A673 (cell line): ENCODE results near the gene MSL2. TPM values are rescaled to one million over a fixed set of nuclear protein-coding genes. Genes with fewer than 3 reads are reported as not detected.

Experiments used
- BruUV-seq: library from RNA; stranded (reverse); fragments of 400-500 nt; replicated peaks from 2 replicates; lab custom pipeline; 2021; lab: Mats Ljungman, UMichigan
- CTCF ChIA-PET: fragments of 300-600 bp; sonication (Branson Sonifier 250); formaldehyde crosslinking; loops from one replicate; lab custom pipeline; 2022; ENCODE audit warnings: antibody characterized with exemption; lab: Charles Lee
- POLR2A ChIA-PET: fragments of 300-600 bp; sonication (Branson Sonifier 250); formaldehyde crosslinking; loops from one replicate; lab custom pipeline; 2022; ENCODE audit warnings: antibody characterized with exemption; ENCODE audit not compliant: low non-redundant PET; lab: Charles Lee
- DNase-seq: peaks from one replicate; pipeline ENCODE4 v3.0.0-alpha.2; 2015; ENCODE audit warnings: low spot score
- H3K27ac ChIP-seq: fragments of 200-600 bp; sonication (generic); 2 replicates; pipeline ENCODE4 v1.5.1; 2016; ENCODE audit warnings: mixed run types, low read depth, mild to moderate bottlenecking, mixed read lengths, antibody characterized with exemption, low read length; ENCODE audit not compliant: poor library complexity, severe bottlenecking
- H3K27me3 ChIP-seq: fragments of 200-600 bp; sonication (generic); replicated peaks from 2 replicates; pipeline ENCODE4 v1.6.1; 2017; ENCODE audit warnings: mixed run types, low read depth, mild to moderate bottlenecking, mixed read lengths, antibody characterized with exemption, low read length; ENCODE audit not compliant: insufficient read depth, poor library complexity
- H3K36me3 ChIP-seq: fragments of 200-600 bp; sonication (generic); 2 replicates; pipeline ENCODE4 v1.6.1; 2016; ENCODE audit warnings: mixed run types, mild to moderate bottlenecking, mixed read lengths, antibody characterized with exemption, low read length; ENCODE audit not compliant: insufficient read depth, poor library complexity, severe bottlenecking
- H3K4me1 ChIP-seq: fragments of 200-600 bp; sonication (generic); 2 replicates; pipeline ENCODE4 v1.6.1; 2017; ENCODE audit warnings: mixed run types, mild to moderate bottlenecking, mixed read lengths, antibody characterized with exemption, low read length; ENCODE audit not compliant: insufficient read depth, poor library complexity, severe bottlenecking
- H3K4me3 ChIP-seq: fragments of 200-600 bp; sonication (generic); 2 replicates; pipeline ENCODE4 v1.5.1; 2016; ENCODE audit warnings: low read depth, mixed run types, mild to moderate bottlenecking, mixed read lengths, low read length; ENCODE audit not compliant: poor library complexity, severe bottlenecking
- H3K9me3 ChIP-seq: fragments of 200-600 bp; sonication (generic); 2 replicates; pipeline ENCODE4 v1.6.1; 2016; ENCODE audit warnings: mixed run types, low read depth, mild to moderate bottlenecking, mixed read lengths, antibody characterized with exemption, low read length; ENCODE audit not compliant: poor library complexity, severe bottlenecking
- CTCF ChIP-seq: fragments of 300-800, 200-600 bp; sonication (generic); conservative IDR thresholded peaks from 2 replicates; pipeline ENCODE4 v1.5.1; 2017; ENCODE audit warnings: low read depth, mild to moderate bottlenecking, antibody characterized with exemption, low read length, moderate library complexity, mixed read lengths
- EZH2 ChIP-seq: fragments of 200-600 bp; sonication (generic); IDR thresholded peaks from 2 replicates; pipeline ENCODE4 v1.6.1; 2017; ENCODE audit warnings: borderline replicate concordance, low read depth, mild to moderate bottlenecking, mixed read lengths, antibody characterized with exemption, low read length; ENCODE audit not compliant: poor library complexity, severe bottlenecking
- intact Hi-C: fragments of 100-400 bp; cut with micrococcal nuclease; formaldehyde crosslinking; loops from one replicate; pipeline ENCODE4 v1.10.0; 2022; ENCODE audit not compliant: unreplicated experiment
- total RNA-seq: library from RNA; stranded (reverse); gene quantifications from 2 replicates; pipeline ENCODE4 v1.2.3, GENCODE V29; 2021

Gene MSL2
- total RNA-seq, 1 experiment from 2014 or later, result 37.9 TPM

DNA sequence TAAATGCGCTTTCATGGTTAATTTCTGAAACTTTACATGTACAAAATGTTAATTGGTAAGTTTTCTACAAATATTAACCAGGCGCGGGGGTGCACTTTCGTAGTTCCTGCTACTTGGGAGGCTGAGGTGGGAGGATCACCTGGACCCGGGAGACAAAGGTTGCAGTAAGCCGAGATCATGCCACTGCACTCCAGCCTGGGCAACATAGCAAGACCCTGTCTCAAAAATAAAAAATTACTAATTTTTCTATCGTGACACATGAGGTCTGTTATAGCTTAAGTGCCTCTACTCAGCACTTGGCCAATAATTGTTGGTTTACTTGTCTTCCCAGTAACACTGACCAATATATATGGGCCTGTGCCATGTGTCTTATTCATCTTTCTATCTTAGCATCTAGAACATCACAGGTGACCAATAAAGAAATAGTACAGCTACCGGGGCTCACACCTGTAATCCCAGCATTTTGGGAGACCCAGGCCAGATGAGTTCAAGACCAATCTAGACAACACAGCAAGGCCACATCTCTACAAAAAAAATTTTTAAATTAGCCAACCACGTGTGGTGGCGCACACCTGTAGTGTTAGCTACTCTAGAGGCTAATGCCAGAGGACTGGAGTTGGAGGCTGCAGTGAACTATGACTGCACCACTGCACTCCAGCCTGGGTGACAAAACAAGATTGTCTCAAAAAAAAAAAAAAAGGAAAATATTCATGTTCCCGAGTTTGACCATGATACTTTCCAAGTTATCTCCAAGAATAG lies 6.1 kb downstream of the MSL2 start:
- Histone ChIP-seq H3K36me3 (no peaks in the 10 kb centered on the region), H3K27ac (no peak overlapping the region), H3K4me1 (peaks cover 35% of the 10 kb centered on the region), H3K9me3 (no peaks in the 10 kb centered on the region), H3K27me3 (no peaks in the 10 kb centered on the region), H3K4me3 (no peak overlapping the region)
- ChIA-PET POLR2A (no interaction called here), CTCF (no interaction called here)
- BruUV-seq, result no TSS peak
- DNase-seq, result no peak
- TF ChIP-seq EZH2, result no peak
- no peak for TF ChIP-seq CTCF
- intact Hi-C loops, result loop anchor here (5.0 kb wide), 1 partner anchor 113 kb away; no protein-coding TSS in a partner anchor

DNA sequence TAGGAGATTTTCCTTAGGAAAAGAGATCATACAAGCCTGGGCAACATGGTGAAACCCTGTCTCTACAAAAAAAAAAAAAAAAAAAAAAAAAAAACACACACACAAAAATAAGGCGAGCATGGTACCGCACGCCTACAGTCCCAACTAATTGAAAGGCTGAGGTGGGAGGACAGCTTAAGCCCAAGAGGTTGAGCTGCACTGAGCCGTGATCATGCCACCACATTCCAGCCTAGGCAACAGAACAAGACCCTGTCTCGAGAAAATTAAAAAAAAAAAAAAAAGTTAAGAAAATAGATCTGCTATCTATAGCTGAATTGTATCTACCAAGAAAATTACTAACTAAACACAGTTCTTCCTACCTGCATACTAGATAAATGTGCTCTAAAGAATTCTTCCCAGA lies 7.1 kb downstream of the MSL2 start:
- H3K4me3 ChIP-seq, result no peak overlapping the region
- TF ChIP-seq CTCF (no peak), EZH2 (no peak)
- intact Hi-C loops, result no loop called here
- H3K9me3 ChIP-seq, result no peaks in the 10 kb centered on the region
- H3K27ac ChIP-seq, result no peak overlapping the region
- H3K4me1 ChIP-seq, result peaks cover 35% of the 10 kb centered on the region
- no peaks in the 10 kb centered on the region for H3K27me3 ChIP-seq
- BruUV-seq, result no TSS peak
- no peak for DNase-seq
- CTCF ChIA-PET, result no interaction called here
- POLR2A ChIA-PET, result interaction anchor here (0.7 kb wide), 1 partner anchor 769 kb away, joined by 5 read pairs; the partner anchor contains the start of gene IL20RB
- no peaks in the 10 kb centered on the region for H3K36me3 ChIP-seq

DNA sequence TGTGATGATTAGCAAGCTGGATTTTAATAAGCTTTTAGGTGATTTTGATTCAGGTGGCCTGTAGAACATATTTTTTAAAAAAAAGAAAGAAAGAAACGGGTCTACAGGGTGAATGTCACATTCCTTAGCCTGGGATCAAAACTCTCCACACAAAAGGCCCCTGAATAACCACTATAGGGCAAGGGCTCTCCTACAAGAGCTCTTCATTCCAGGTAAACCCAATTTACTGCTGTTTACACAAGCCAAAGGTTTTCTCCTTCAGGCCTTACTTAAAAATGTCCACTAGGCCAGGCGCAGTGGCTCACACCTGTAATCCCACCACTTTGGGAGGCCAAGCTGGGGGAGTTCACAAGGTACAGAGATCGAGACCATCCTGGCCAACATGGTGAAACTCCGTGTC lies 8.3 kb downstream of the MSL2 start:
- no peak overlapping the region for H3K4me3 ChIP-seq
- H3K27ac ChIP-seq, result no peak overlapping the region
- POLR2A ChIA-PET, result no interaction called here
- H3K9me3 ChIP-seq, result no peaks in the 10 kb centered on the region
- BruUV-seq, result no TSS peak
- peaks cover 37% of the 10 kb centered on the region for H3K4me1 ChIP-seq
- intact Hi-C loops, result no loop called here
- CTCF ChIA-PET, result interaction anchor here (0.7 kb wide), 1 partner anchor 113 kb away, joined by 5 read pairs; no protein-coding TSS in a partner anchor
- no peaks in the 10 kb centered on the region for H3K27me3 ChIP-seq
- no peaks in the 10 kb centered on the region for H3K36me3 ChIP-seq
- no peak for DNase-seq
- TF ChIP-seq CTCF (no peak), EZH2 (no peak)
